Measurements from ENCODE around the gene SKA2.
A peak's percentile ranks its signal among the peaks of the same experiment; 100 is the strongest.

Gene SKA2

DNA sequence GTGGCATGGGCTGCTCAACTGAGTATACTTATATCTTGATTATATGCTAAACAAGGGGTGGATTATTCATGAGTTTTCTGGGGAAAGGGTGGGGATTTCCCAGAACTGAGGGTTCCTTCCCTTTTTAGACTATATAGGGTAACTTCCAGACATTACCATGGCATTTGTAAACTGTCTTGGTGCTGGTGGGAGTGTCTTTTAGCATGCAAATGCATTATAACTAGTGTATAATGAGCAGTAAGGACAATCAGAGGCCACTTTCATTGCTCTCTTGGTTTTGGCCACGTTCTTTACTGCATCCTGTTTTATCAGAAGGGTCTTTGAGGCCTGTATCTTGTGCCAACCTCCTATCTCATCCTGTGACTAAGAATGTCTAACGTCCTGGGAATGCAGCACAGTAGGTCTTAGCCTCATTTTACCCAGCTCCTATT lies 12.6 kb upstream of the SKA2 start:
- DNase-seq (ENCODE audit: low spot score in 2 of 2): no peak
- no peaks in the 10 kb centered on the region for H3K27me3 Mint-ChIP-seq

DNA sequence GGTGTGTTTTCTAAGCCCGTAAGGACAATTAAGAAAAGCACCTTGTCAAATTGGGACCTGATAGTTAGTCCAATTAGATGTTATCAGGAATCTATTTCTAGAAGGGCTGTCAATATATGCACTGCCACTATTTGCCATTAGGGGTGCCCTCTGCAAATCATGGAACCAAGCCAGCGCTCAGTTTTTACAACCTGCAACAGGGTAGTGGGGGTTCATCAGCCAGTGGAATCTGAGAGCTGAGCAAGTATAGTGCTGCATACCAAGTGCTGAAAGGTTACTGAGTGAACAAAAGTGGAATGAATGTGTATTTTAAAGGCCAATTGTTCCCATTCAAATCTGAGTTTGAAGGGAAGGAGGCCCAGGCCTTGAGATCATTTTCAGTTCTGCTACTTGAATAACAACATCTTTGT lies 11.0 kb upstream of the SKA2 start:
- DNase-seq (ENCODE audit: low spot score in 2 of 2) (peak; percentile 32 to 35), ATAC-seq (ENCODE audit: low read depth) (peak; percentile 90)
- H3K4me3 Mint-ChIP-seq: peak overlapping the region; percentile 9
- H3K27me3 Mint-ChIP-seq: no peaks in the 10 kb centered on the region
- H3K36me3 Mint-ChIP-seq: no peaks in the 10 kb centered on the region
- H3K4me1 Mint-ChIP-seq: peaks cover 11% of the 10 kb centered on the region
- peak overlapping the region; percentile 8 for H3K27ac Mint-ChIP-seq
- H3K9me3 Mint-ChIP-seq: no peaks in the 10 kb centered on the region

More for the DNA sequence above, 12.6 kb upstream of the SKA2 start:
- no peak for ATAC-seq (ENCODE audit: low read depth)
- Mint-ChIP-seq H3K4me3 (no peak overlapping the region), H3K9me3 (no peaks in the 10 kb centered on the region), H3K36me3 (no peaks in the 10 kb centered on the region), H3K27ac (peak overlapping the region; percentile 28), H3K4me1 (peaks cover 9% of the 10 kb centered on the region)

DNA sequence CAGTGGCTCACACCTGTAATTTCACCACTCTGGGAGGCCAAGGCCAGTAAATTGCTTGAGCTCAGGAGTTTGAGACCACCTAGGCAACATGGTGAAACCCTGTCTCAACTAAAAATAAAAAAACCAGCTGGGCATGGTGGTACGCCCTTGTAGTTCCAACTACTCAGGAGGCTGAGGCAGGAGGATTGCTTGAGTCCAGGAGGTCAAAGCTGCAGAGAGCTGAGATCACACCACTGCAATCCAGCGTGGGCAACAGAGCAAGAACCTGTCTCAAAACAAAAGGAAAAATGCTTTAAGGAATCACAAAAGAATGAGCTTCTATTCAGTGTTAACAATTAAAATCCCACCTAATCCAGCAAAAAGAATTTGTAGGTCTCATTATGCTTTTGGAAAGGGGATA lies 6.5 kb upstream of the SKA2 start:
- ATAC-seq (ENCODE audit: low read depth) (no peak), DNase-seq (ENCODE audit: low spot score in 2 of 2) (no peak)
- no peak overlapping the region for H3K27ac Mint-ChIP-seq
- no peaks in the 10 kb centered on the region for H3K27me3 Mint-ChIP-seq
- H3K4me3 Mint-ChIP-seq: no peak overlapping the region
- no peaks in the 10 kb centered on the region for H3K9me3 Mint-ChIP-seq
- H3K4me1 Mint-ChIP-seq: peaks cover 8% of the 10 kb centered on the region
- no peaks in the 10 kb centered on the region for H3K36me3 Mint-ChIP-seq

DNA sequence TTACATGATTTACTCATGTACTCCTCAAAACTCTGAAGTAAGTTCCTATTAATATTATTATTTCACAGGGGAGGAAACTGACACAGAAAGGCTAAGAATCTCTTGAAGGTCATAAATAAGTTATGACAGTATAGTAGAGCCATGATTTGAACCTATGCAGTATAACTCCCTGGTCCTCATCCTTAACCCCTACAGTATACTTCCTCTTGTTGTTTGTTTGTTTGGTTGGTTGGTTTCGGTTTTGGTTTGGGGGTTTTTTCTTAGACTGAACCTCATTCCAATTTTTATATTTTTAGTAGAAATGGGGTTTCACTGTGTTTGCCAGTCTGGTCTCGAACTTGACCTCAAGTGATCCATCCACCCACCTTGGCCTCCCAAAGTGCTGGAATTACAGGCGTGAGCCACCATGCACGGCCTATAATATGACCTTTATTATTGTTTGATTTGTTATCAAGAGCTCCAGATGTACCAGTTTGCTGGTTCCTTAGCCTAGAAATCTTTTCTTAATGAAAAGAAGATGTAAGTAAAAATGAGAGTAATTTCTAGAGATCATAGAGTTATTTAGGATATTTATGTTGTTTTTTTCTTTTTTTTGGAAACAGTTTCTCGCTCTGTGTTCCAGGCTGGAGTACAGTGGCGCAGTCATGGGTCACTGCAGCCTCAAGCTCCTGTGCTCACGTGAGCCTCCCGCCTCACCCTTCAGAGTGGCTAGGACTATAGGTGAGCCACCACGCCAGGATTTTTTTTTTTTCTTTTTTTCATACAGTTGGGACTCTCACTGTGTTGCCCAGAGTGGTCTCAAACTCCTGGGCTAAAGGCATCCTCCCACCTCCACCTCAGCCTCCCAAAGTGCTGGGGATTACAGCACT lies 5.4 kb upstream of the SKA2 start:
- Mint-ChIP-seq H3K27ac (peak overlapping the region; percentile 12), H3K4me1 (peaks cover 3% of the 10 kb centered on the region), H3K27me3 (no peaks in the 10 kb centered on the region), H3K4me3 (no peak overlapping the region), H3K9me3 (no peaks in the 10 kb centered on the region), H3K36me3 (no peaks in the 10 kb centered on the region)
- DNase-seq (ENCODE audit: low spot score in 2 of 2): no peak
- no peak for ATAC-seq (ENCODE audit: low read depth)

DNA sequence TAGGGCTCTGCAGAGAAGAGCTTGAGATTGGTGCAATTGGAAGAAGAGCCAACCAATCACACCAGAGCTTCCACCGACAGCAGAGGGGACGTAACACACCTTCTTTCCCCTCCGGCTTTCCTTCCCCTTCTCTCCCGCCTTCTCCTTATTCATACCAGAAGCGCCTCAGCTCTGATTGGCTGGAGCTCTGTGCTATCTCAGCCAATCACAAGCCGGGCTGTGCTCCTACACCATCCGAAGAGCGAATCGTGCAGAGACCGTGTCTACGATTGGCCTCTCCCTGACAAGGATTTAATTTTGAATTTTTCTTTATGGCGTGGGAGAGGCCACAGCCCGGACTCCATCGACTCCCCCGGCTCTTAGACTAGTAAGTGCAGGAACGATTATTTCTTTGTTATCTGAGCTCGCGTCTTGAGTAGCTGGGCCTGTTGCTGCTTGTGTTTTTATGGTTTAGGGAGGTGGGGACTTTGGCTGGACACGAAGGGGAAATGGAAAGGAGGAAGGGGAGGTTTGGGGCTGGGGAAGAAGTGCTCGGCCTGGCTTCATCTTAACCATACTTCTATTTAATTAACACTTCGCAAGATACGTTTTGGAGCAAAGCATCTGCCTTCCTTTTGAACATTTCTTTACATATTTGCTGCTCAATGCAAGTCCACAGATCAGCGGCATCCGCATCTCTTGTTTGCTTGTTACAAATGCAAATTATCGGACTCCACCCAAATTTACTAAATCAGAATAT lies 622 bp upstream of the SKA2 start, which contains the start of gene PRR11:
TSS of gene PRR11 (plus strand) at position 308 of the 739 bp plus-strand sequence. CDS start 14,007 bp downstream, outside the sequence.
- H3K9me3 Mint-ChIP-seq: no peaks in the 10 kb centered on the region
- no peaks in the 10 kb centered on the region for H3K36me3 Mint-ChIP-seq
- no peaks in the 10 kb centered on the region for H3K27me3 Mint-ChIP-seq
- no peak within 1 kb of the TSS for H3K27ac Mint-ChIP-seq
- H3K4me1 Mint-ChIP-seq: peaks cover 13% of the 10 kb centered on the region
- H3K4me3 Mint-ChIP-seq: peak within 1 kb of the TSS; percentile 35
- peak in 1 of 2 donors; percentile 70 for DNase-seq (ENCODE audit: low spot score in 2 of 2)
- ATAC-seq (ENCODE audit: low read depth): peak; percentile 84

DNA sequence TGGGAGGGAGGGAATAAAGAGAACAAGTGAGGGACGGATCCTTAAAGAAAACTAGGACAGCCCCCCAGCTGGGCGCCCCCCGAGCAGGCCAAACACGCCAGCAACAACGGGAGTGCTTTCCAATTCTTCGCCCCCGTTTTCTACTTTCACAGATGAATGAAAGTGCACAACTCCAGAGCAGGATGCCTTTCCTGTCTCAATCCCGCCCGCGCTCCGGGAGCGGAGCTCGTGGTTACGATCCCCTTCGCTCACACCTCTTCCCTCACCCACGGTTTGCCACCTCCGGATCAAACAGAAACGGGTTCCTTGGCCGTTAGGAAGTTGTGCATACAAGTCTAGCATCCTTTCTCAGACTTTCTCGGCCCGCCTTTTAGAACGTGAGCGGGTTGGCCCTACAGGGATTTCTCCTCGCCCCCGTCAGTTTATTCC lies 680 bp downstream of the SKA2 start:
- Mint-ChIP-seq H3K9me3 (no peaks in the 10 kb centered on the region), H3K27ac (no peak overlapping the region), H3K4me3 (no peak overlapping the region), H3K36me3 (peaks cover 2% of the 10 kb centered on the region), H3K27me3 (no peaks in the 10 kb centered on the region), H3K4me1 (peaks cover 16% of the 10 kb centered on the region)
- ATAC-seq (ENCODE audit: low read depth) (no peak), DNase-seq (ENCODE audit: low spot score in 2 of 2) (peak in 1 of 2 donors; percentile 16)

DNA sequence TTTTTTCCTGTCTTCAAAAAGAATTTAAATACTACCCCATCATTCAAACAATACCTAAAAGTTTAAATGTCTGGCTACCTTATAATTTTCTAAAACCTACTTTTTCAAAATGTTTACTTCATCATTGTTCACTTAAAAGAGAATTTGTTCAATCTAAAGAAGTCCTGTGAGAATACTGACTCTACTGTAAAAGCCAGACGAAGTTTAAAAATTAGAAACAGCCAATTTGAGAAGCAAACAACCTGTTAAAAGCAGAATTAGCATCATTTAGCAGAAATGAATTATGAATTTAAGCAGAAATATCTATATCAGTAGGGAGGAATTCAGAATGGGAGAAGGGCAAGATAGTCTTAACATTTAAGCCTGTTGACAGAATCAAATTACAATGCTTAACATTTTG lies 2.1 kb downstream of the SKA2 start:
- Mint-ChIP-seq H3K27ac (no peak overlapping the region), H3K4me1 (peaks cover 16% of the 10 kb centered on the region), H3K36me3 (peaks cover 2% of the 10 kb centered on the region), H3K4me3 (no peak overlapping the region), H3K27me3 (no peaks in the 10 kb centered on the region), H3K9me3 (no peaks in the 10 kb centered on the region)
- DNase-seq (ENCODE audit: low spot score in 2 of 2): no peak
- ATAC-seq (ENCODE audit: low read depth): no peak

DNA sequence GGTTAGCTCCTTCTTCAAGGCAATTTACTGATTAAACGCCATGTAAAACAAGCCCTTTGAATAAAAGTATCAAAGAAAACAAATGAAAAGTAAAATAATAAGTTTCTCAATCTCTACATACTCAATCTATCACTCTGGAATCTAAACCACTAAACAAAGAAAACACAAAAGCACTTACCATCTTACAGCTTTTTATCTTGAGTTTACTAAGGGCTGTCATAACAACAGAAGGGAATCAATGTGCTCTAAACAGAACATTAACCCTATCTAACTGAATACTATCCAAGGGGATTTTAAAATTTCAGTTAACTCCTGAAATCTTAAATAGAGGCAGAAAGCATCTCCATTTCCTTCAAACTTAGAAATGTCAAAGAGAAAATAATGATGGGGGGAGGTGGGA lies 3.4 kb downstream of the SKA2 start:
- Mint-ChIP-seq H3K4me3 (no peak overlapping the region), H3K27ac (no peak overlapping the region), H3K4me1 (peaks cover 16% of the 10 kb centered on the region), H3K27me3 (no peaks in the 10 kb centered on the region), H3K36me3 (peaks cover 2% of the 10 kb centered on the region), H3K9me3 (no peaks in the 10 kb centered on the region)
- ATAC-seq (ENCODE audit: low read depth): no peak
- DNase-seq (ENCODE audit: low spot score in 2 of 2): no peak

DNA sequence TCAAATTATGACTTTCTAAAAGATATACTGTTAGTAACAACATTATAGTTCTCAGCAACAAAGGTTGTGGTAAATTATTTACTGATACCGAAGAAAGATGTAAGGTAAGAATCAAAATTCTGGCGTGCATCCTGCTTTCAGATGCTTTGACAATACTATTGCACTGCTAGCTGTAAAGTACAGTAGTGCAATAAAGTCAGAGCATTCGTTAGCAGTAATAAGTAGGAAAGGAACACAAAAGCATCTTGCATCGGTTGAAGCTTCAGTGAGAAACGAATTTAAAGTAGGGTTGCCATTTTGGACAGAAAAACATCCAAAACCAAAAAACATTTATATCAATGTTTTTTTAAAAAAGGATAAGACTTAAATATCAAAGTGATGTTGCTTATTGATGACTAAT lies 4.0 kb downstream of the SKA2 start:
- H3K4me3 Mint-ChIP-seq: no peak overlapping the region
- H3K27me3 Mint-ChIP-seq: no peaks in the 10 kb centered on the region
- peaks cover 2% of the 10 kb centered on the region for H3K36me3 Mint-ChIP-seq
- ATAC-seq (ENCODE audit: low read depth): no peak
- H3K4me1 Mint-ChIP-seq: peaks cover 16% of the 10 kb centered on the region
- no peak overlapping the region for H3K27ac Mint-ChIP-seq
- DNase-seq (ENCODE audit: low spot score in 2 of 2): no peak
- no peaks in the 10 kb centered on the region for H3K9me3 Mint-ChIP-seq

DNA sequence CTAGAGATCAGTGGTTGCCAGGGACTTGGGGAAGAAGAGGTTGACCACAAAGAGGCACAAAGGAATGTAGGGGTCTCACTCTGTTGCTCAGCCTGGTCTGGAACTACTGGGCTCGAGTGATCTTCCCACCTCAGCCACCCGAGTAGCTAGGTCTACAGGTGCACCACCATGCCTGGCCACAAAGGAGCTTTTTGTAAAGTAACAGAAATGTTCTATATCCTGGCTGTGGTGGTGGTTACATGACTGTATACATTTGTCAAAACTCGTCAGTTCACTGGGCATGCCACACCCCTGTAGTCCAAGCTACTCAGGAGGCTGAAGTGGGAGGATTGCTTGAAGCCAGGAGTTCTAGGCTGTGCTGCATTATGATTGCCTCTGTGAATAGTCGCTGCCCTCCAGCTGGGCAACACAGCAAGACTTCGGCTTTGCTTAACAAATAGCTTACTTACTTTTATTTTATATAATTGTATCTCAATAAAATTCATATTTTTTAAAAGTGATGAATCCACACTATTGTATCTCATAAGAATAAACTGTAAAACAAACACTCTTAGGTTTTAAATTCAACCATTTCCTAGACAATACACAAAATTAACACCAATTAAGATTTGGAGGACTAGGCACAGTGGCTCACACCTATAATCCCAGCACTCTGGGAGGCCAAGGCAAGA lies 5.0 kb downstream of the SKA2 start:
- Mint-ChIP-seq H3K4me3 (no peak overlapping the region), H3K27ac (no peak overlapping the region), H3K4me1 (peaks cover 16% of the 10 kb centered on the region), H3K27me3 (no peaks in the 10 kb centered on the region), H3K9me3 (no peaks in the 10 kb centered on the region), H3K36me3 (peaks cover 2% of the 10 kb centered on the region)
- DNase-seq (ENCODE audit: low spot score in 2 of 2) (no peak), ATAC-seq (ENCODE audit: low read depth) (no peak)

DNA sequence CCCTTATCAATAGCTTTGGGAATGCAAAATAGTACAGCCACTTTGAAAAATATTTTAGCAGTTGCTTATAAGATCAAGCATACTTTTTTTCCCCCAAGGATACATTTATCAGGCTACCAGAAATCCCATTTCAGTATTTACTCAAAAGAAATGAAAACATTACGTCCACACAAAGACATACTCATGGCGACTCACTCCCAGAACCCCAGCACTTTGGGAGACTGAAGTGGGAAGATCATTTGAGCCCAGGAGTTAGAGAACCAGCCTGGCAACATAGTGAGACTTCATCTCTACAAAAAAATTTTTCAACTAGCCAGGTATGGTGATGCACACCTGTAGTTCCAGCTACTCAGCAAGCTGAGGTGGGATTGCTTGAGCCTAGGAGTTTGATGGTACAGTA lies 5.9 kb downstream of the SKA2 start:
- DNase-seq (ENCODE audit: low spot score in 2 of 2) (no peak), ATAC-seq (ENCODE audit: low read depth) (no peak)
- H3K4me1 Mint-ChIP-seq: peaks cover 11% of the 10 kb centered on the region

DNA sequence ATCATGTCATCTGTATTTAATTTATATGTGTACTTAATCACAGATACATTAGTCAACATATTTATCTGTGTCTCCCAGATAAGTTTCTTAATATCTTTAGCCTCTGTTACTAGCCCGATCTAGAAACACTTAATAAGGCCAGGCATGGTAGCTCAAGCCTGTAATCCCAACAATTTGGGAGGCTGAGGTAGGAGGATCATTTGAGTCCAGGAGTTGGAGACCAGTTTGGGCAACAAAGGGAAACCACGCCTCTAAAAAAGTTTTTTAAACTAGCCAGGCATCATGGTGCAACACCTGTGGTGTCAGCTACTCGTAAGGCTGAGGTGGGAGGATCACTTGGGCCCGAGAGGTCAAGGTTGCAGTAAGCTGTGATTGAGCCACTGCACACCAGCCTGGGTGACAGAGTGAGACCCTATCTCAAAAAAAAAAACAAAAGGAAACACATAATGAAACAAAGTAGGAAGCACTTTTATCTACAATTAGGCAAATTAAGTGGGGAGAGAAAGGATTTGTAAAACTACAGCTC lies 9.4 kb downstream of the SKA2 start:
- no peak overlapping the region for H3K4me3 Mint-ChIP-seq
- no peaks in the 10 kb centered on the region for H3K27me3 Mint-ChIP-seq
- peaks cover 2% of the 10 kb centered on the region for H3K4me1 Mint-ChIP-seq
- DNase-seq (ENCODE audit: low spot score in 2 of 2) (no peak), ATAC-seq (ENCODE audit: low read depth) (no peak)
- no peak overlapping the region for H3K27ac Mint-ChIP-seq
- H3K36me3 Mint-ChIP-seq: peaks cover 9% of the 10 kb centered on the region
- no peaks in the 10 kb centered on the region for H3K9me3 Mint-ChIP-seq

More for the DNA sequence above, 5.9 kb downstream of the SKA2 start:
- no peak overlapping the region for H3K27ac Mint-ChIP-seq
- peaks cover 8% of the 10 kb centered on the region for H3K36me3 Mint-ChIP-seq
- no peak overlapping the region for H3K4me3 Mint-ChIP-seq
- no peaks in the 10 kb centered on the region for H3K27me3 Mint-ChIP-seq
- no peaks in the 10 kb centered on the region for H3K9me3 Mint-ChIP-seq

DNA sequence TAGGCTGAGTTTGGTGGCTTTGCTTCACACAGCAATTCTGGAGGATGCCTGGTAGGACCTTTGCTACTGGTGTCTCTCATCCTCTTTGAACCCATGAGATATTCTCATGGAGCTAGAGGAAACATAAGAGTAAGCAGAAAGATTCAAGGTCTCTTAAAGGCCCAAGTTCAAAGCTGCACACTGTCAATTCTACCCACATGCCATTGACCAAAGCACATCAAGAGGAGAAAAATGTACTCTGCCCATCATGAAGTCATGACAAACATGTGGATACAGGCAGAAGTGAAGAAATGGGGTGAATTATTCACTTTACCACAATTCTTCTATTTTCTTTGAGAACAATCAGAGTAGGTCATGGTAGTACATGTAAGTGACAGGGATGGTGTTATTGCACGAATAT lies 13.1 kb downstream of the SKA2 start:
- ATAC-seq (ENCODE audit: low read depth) (no peak), DNase-seq (ENCODE audit: low spot score in 2 of 2) (no peak)
- Mint-ChIP-seq H3K27ac (no peak overlapping the region), H3K9me3 (no peaks in the 10 kb centered on the region), H3K36me3 (peaks cover 7% of the 10 kb centered on the region), H3K27me3 (no peaks in the 10 kb centered on the region), H3K4me1 (no peaks in the 10 kb centered on the region), H3K4me3 (no peak overlapping the region)

DNA sequence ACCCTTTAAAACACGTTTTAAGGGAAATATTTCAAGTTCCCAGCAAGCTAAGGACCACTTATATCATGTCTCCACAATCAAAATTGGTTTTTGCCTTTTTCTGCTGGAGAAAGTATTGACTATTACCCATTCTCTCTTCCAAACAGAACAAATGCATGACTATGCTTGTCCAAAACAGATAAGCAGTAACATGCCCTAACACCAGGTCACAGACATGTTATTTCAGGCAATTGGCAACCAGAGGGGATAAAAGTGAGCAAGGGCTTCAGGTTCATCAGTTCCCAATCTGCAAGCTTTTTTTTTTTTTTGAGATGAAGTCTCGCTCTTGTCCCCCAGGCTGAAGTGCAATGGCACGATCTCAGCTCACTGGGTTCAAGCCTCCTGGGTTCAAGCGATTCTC lies 15.0 kb downstream of the SKA2 start:
- Mint-ChIP-seq H3K9me3 (no peaks in the 10 kb centered on the region), H3K27me3 (no peaks in the 10 kb centered on the region), H3K4me3 (no peak overlapping the region), H3K36me3 (peaks cover 7% of the 10 kb centered on the region), H3K27ac (no peak overlapping the region), H3K4me1 (no peaks in the 10 kb centered on the region)
- ATAC-seq (ENCODE audit: low read depth) (no peak), DNase-seq (ENCODE audit: low spot score in 2 of 2) (no peak)
